ENCODE measurements around the gene WDR62. TPM values are rescaled to one million over a fixed set of nuclear protein-coding genes. Genes with fewer than 3 reads are reported as not detected.

The WDR62 gene
- total RNA-seq, result 10 to 100 TPM in 1 of 8 experiments, 1 to 10 TPM in 4, under 1 TPM in 3; 0.49 to 12.6 (median 1.3) TPM

- H3K4me3 ChIP-seq, result peak within 1 kb of the TSS; percentile 49 to 88 (median 52)
- in situ Hi-C loops (cut with MboI; ENCODE audit: low pct_unique_long_range_greater_than_20kb in 2 of 9, low sequenced_read_pairs in 9 of 9, unreplicated experiment in 9 of 9), result no loop called here
These were observed at the start of gene WDR62 for GRCh38 chr19:36054733-36055686. WDR62 (plus strand) TSS chr19:36054897; CDS start chr19:36054972, 75 bp downstream.

GRCh38 chr19:36006955-36007354, 47.7 kb upstream of the WDR62 start:
- no peak overlapping the region for H3K27ac ChIP-seq
- in situ Hi-C loops (cut with MboI; ENCODE audit: low pct_unique_long_range_greater_than_20kb in 2 of 9, low sequenced_read_pairs in 9 of 9, unreplicated experiment in 9 of 9), result no loop called here
- ATAC-seq (replicated peaks in 6 of 8), result no peak
- 50 to 94% (median 70%) methylated on average over 1 to 2 of the region's 5 CpGs; no CpG with 5 or more reads in 6 of the 10 experiments for WGBS, 10 experiments
- peaks cover 7% of the 10 kb centered on the region in 2 donors for H3K4me1 ChIP-seq (replicated peaks in 1 of 2)
- no peak overlapping the region for H3K4me3 ChIP-seq

More at GRCh38 chr19:36054733-36055686, at the start of gene WDR62:
- peak; percentile 73 to 81 (median 76) for ATAC-seq (replicated peaks in 6 of 8)
- Histone ChIP-seq H3K4me1 (replicated peaks in 1 of 2) (peaks cover 3 to 5% of the 10 kb centered on the region in 2 donors), H3K27ac (peak within 1 kb of the TSS; percentile 96 to 97)
- 0 to 3% (median 0%) methylated on average over 1 to 21 of the region's 76 CpGs; no CpG with 5 or more reads in 2 of the 10 experiments for WGBS, 10 experiments

DNA sequence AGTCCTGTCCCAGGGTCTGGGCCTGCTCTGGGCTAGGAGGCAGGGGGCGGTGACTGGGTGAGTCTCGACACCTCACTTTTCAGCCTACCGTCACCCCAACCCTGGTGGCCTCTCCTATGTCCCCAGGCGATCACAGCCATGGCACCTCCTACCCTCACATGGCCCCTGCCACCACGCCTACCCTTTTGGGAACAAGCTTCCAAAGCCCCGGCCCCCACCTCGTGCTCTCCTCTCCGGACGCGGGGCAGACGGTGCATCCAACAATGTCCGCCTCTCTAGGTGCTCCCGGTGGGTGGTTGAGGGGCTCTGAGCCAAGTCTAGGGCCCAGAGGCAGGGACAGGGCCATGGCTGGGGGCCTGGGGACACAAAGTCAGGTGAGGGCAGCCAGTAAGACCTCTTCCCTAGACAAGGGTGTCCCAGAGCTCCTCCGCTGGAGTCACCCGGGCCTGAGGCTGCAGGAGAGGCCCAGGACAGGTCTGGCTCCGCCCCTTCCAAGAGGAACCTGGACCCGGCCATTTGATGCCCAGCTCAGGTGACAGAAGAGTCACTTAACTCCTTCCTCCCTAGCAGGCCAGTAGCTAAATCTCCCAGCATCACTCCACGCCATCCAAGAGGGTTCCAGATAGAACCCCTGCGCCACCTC, 46.2 kb upstream of the WDR62 start, which contains the start of gene SYNE4:
SYNE4 (minus strand) TSS at position 478 of the 643 bp plus-strand sequence; CDS start at position 346, 132 bp downstream.
- in situ Hi-C loops (cut with MboI; ENCODE audit: low pct_unique_long_range_greater_than_20kb in 2 of 9, low sequenced_read_pairs in 9 of 9, unreplicated experiment in 9 of 9), result no loop called here
- Histone ChIP-seq H3K4me1 (replicated peaks in 1 of 2) (peaks cover 10% of the 10 kb centered on the region in 2 donors), H3K4me3 (peak within 1 kb of the TSS; percentile 12 to 27 (median 14)), H3K27ac (peak within 1 kb of the TSS in 1 of 2 donors; percentile 68)
- ATAC-seq (replicated peaks in 6 of 8), result peak in 2 of 8 experiments; percentile 2 to 5
- 20 to 100% (median 84%) methylated on average over 1 to 6 of the region's 19 CpGs; no CpG with 5 or more reads in 3 of the 10 experiments for WGBS, 10 experiments

DNA sequence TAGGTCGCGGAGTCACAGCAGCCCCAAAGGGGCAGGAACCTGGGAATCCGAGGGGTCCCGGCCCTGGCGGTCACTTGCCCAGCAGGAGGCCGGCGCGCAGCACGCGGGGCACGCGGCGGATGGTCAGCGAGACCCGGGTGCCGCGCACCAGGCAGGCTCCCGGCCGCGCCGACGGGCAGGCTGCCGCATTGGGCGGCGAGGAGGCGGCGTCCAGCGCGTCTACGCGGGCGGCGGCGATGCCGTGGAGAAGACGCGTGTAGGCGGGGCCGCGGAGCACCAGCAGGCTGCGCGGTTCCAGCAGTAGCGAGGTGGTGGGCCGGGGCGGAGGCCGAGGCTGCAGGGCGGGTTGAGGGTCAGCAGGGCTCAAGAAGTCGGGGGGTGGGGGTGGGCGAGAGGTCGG, 45.5 kb upstream of the WDR62 start:
- H3K27ac ChIP-seq, result peak overlapping the region in 1 of 2 donors; percentile 68
- H3K4me1 ChIP-seq (replicated peaks in 1 of 2), result peaks cover 10 to 11% of the 10 kb centered on the region in 2 donors
- 0 to 2% methylated on average over 1 to 7 of the region's 50 CpGs; no CpG with 5 or more reads in 8 of the 10 experiments for WGBS, 10 experiments
- peak overlapping the region; percentile 12 to 27 (median 14) for H3K4me3 ChIP-seq
- peak; percentile 5 to 68 (median 34) for ATAC-seq (replicated peaks in 6 of 8)
- in situ Hi-C loops (cut with MboI; ENCODE audit: low pct_unique_long_range_greater_than_20kb in 2 of 9, low sequenced_read_pairs in 9 of 9, unreplicated experiment in 9 of 9), result no loop called here

DNA sequence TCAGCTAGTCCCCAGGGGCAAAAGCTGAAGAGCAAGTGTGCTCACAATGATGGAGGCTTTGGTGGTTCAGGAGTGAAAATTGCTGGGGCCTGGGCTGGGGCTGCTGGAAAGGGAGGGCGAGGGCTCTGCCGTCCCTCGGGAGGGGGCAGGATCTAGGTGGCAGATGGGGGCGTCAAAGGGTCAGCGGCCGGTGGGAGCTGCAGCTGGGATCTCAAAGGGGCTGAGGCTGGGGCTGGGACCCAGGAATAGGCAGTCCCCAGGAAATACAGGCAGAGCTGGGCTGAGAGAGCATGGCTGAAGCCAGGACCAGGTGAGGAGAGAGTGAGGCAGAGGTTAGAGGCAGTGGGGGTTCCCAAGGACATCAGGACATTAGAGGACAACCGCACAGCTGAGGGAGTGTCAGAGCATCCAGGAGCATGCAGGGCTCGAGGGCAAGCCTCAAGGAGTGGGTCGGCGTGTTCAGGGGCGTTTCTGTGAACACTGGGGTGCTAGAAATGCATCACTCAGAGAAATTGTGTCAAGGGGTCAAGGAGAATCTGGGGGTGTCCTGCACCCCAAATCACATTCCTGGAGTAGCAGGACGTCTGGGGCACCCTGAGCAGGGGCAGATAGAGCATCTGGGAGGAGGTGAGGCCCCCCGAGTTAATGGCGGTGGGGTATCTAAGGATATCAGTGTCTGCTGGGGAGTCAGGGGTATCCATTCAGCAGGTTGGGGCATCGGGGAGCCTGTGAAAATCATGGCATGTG, 44.9 kb upstream of the WDR62 start:
- Histone ChIP-seq H3K27ac (peak overlapping the region in 1 of 2 donors; percentile 68), H3K4me3 (peak overlapping the region; percentile 12 to 27 (median 14)), H3K4me1 (replicated peaks in 1 of 2) (peaks cover 10 to 12% of the 10 kb centered on the region in 2 donors)
- no peak for ATAC-seq (replicated peaks in 6 of 8)
- WGBS, 10 experiments, result 89 to 100% (median 97%) methylated on average over 1 to 3 of the region's 15 CpGs; no CpG with 5 or more reads in 6 of the 10 experiments
- in situ Hi-C loops (cut with MboI; ENCODE audit: low pct_unique_long_range_greater_than_20kb in 2 of 9, low sequenced_read_pairs in 9 of 9, unreplicated experiment in 9 of 9), result no loop called here

DNA sequence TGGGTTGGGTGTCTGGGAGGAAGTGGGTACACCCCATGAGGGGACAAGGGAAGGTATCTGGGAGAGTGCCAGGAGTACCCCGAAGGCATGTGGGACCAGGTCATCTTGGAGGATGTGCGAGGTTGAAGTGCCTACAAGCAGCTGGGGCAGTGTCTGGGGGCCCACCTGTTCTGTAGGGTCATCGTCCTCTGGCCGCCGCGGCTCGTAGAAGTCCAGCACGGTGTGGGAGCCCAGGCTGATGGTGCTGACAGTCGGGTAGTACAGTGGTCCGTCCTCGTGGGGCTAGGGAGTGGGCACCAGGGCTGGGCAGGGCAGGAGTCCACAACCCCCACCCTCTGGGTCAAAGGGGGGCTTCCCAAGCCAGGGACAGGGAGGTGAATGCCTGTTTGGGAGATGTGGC, 44.3 kb upstream of the WDR62 start:
- in situ Hi-C loops (cut with MboI; ENCODE audit: low pct_unique_long_range_greater_than_20kb in 2 of 9, low sequenced_read_pairs in 9 of 9, unreplicated experiment in 9 of 9), result no loop called here
- H3K27ac ChIP-seq, result no peak overlapping the region
- no peak for ATAC-seq (replicated peaks in 6 of 8)
- WGBS, 10 experiments, result 89% methylated on average over 3 of the region's 11 CpGs; no CpG with 5 or more reads in 9 of the 10 experiments
- H3K4me1 ChIP-seq (replicated peaks in 1 of 2), result peaks cover 10 to 14% of the 10 kb centered on the region in 2 donors
- H3K4me3 ChIP-seq, result no peak overlapping the region

DNA sequence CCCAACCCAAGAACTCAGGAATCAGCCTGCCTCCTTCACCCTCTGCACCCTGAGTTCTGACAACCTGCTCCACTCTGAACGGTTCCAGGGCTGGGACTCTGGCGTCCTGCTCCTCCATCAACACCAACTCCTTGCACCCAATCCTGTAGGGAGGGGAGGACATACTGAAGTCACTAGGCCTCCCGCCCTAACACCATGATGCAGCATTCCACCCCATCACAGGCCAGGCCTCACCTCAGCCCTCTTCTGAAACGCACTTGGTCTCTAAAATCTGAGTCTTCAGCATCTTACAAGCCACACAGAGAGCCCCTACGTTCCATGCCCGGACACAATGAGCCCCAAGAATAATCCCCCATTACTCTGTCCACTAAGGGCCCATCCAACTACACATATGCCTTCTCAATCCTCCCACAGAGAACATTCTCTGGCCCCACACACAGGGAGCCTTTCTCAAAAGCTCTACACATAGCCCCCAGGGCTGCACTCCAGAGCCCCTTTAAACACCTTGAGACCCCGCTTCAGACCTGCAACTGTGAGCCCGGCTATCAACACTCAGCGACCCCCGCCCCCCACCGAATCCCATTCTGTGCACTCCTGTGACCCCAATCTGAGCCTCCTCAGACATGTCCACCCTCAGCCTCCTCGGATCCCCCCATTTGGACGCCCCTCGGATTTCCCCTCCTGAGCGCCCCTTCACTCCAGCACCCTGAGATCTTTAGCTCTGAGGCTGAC, 41.3 kb upstream of the WDR62 start:
- Histone ChIP-seq H3K27ac (peak overlapping the region in 1 of 2 donors; percentile 34), H3K4me1 (replicated peaks in 1 of 2) (peaks cover 10 to 13% of the 10 kb centered on the region in 2 donors), H3K4me3 (peak overlapping the region; percentile 70 to 95 (median 88))
- no peak for ATAC-seq (replicated peaks in 6 of 8)
- in situ Hi-C loops (cut with MboI; ENCODE audit: low pct_unique_long_range_greater_than_20kb in 2 of 9, low sequenced_read_pairs in 9 of 9, unreplicated experiment in 9 of 9), result no loop called here
- 0 to 100% (median 49%) methylated on average over 1 to 4 of the region's 15 CpGs; no CpG with 5 or more reads in 4 of the 10 experiments for WGBS, 10 experiments

DNA sequence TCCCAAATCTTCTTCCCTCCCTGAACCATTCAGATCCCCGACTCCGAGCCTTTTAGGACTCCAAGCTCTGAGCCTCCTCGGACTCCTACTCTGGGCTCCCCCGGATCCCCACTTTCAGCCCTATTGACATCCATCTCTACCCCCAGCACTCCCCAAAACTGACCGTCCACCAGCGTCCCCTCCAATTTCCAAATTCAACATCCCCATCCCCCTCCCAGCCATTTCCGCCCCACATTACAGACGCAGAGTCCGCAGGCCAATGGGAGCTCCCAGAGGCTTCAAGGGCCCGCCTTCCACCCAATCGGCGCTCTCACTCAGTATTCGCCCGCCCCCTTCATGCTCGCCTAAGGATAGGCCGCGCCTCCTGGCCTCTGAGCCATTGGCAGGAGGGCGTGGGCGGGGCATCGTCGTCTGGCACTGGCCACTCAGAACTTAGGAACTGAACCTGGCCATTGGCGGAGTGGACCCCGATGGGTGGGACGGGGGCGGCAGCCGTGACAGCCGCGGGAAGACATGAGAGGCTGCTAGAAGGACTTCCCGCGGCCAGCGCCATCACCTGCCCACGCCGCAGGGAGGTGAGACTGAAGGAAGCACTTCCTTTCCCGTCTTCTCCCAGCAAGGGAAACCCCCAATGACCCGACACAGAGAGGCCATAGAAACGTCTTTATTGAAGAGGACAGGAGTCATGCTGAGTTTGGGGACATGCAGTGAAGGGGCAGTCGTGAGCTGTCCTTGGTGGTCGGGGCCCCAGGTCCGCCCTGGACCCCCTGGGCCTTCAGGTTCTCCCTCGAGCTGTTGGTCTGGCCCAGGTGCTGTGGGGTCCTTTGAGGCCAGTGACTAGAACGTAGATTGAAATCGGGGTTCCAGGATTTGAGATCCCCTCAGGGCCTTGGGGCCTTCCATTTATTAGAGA, 40.4 kb upstream of the WDR62 start, which contains the start of gene ALKBH6:
ALKBH6 (minus strand) TSS at position 202 of the 913 bp plus-strand sequence. CDS start 816 bp downstream, outside the sequence.
- ATAC-seq (replicated peaks in 6 of 8), result peak; percentile 92 to 98 (median 97)
- Histone ChIP-seq H3K27ac (peak within 1 kb of the TSS in 1 of 2 donors; percentile 34), H3K4me3 (peak within 1 kb of the TSS; percentile 70 to 95 (median 88)), H3K4me1 (replicated peaks in 1 of 2) (peaks cover 7% of the 10 kb centered on the region in 2 donors)
- 0 to 10% (median 0%) methylated on average over 1 to 5 of the region's 42 CpGs; no CpG with 5 or more reads in 4 of the 10 experiments for WGBS, 10 experiments
- in situ Hi-C loops (cut with MboI; ENCODE audit: low pct_unique_long_range_greater_than_20kb in 2 of 9, low sequenced_read_pairs in 9 of 9, unreplicated experiment in 9 of 9), result no loop called here

DNA sequence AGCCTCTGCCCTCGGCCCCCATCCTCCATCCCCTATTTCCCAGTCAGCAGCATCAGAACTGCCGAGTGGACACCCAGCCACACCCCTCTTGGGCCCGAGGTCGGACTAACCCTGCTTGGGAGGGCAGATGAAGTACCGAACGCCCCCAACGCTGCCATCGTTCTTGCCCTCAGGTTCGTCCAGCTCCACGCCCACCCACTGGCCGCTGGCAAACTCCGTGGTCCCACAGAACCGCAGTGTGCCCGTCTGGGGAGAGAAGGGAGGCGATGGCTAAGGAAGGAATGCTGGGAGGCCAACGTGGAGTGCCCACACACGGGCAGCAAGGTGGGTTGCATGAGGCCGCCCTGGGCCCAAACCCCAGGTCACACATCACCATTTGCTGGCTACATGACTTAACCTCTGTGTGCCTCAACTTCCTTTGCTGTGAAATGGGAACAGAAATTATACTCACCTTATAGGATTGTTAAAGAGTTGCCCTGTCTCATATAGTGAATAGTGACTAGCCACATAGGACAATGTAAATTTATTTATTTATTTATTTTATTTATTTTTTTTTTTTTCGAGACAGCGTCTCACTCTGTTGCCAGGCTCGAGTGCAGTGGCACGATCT, 35.5 kb upstream of the WDR62 start:
- WGBS, 10 experiments, result 60 to 100% (median 86%) methylated on average over 1 to 16 of the region's 22 CpGs; no CpG with 5 or more reads in 3 of the 10 experiments
- in situ Hi-C loops (cut with MboI; ENCODE audit: low pct_unique_long_range_greater_than_20kb in 2 of 9, low sequenced_read_pairs in 9 of 9, unreplicated experiment in 9 of 9), result no loop called here
- peaks cover 0 to 4% of the 10 kb centered on the region in 2 donors for H3K4me1 ChIP-seq (replicated peaks in 1 of 2)
- H3K4me3 ChIP-seq, result no peak overlapping the region
- no peak overlapping the region for H3K27ac ChIP-seq
- ATAC-seq (replicated peaks in 6 of 8), result no peak

DNA sequence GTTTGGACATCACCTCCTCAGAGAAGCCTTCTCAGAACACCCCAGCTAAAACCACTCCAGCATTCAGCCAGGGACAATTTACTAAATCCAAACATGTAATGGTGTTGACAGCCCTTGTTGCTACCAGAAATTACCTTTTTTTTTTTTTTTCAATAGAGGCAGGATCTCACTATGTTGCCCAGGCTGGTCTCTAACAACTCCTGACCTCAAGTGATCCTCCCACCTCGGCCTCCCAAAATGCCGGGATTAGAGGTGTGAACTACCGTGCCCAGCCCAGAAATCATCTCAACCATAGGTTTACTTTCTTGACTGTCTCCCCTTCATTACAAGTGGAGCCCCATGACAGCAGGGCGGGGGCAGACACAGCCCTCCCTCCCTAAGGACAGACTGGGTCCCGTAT, 31.3 kb upstream of the WDR62 start:
- H3K27ac ChIP-seq, result no peak overlapping the region
- WGBS, 10 experiments, result 80 to 100% (median 93%) methylated on average over 1 to 4 of the region's 5 CpGs; no CpG with 5 or more reads in 4 of the 10 experiments
- in situ Hi-C loops (cut with MboI; ENCODE audit: low pct_unique_long_range_greater_than_20kb in 2 of 9, low sequenced_read_pairs in 9 of 9, unreplicated experiment in 9 of 9), result no loop called here
- ATAC-seq (replicated peaks in 6 of 8), result no peak
- H3K4me1 ChIP-seq (replicated peaks in 1 of 2), result no peaks in the 10 kb centered on the region
- no peak overlapping the region for H3K4me3 ChIP-seq

All from motor neuron (in vitro differentiated cells).